ENCODE measurements around the gene TSPAN18.

GRCh38 chr11:44728491-44728910 lies 1.7 kb downstream of the TSPAN18 start:
- TF ChIP-seq CTCF (IDR thresholded peaks at IDR 0.05 in 4 of 5, conservative IDR thresholded peaks at IDR 0.05 in 1 of 5) = no peak
- no peak for TF ChIP-seq POLR2A (IDR thresholded peaks at IDR 0.05)

All from gastrocnemius medialis (tissue), 4 donors.